Prostate gland (tissue), 2 donors: Measurements from ENCODE around the gene LMTK3.

Experiments used
- POLR2A ChIP-seq: fragments of 450-650 bp; IDR thresholded peaks from one replicate; pipeline ENCODE4 v1.6.1; 2016; ENCODE audit warnings: antibody characterized with exemption, mild to moderate bottlenecking
- POLR2AphosphoS5 ChIP-seq: sonication (generic); formaldehyde crosslinking; IDR thresholded peaks from one replicate; pipeline ENCODE4 v1.6.1; 2017; ENCODE audit warnings: antibody characterized with exemption
- TF ChIP-seq, protein P1 (sequence below), 4 experiments: fragments of 200-600 bp in 2 of 4; fragments of 450-650 bp in 2 of 4; sonication (generic) in 2 of 4; IDR thresholded peaks; 1 replicate in 3 of 4; 2 replicates in 1 of 4; pipeline ENCODE4 v1.5.1; 2016 to 2019; ENCODE audit warnings: antibody characterized with exemption in 4 of 4, mild to moderate bottlenecking in 2 of 4, moderate library complexity in 2 of 4

DNA sequence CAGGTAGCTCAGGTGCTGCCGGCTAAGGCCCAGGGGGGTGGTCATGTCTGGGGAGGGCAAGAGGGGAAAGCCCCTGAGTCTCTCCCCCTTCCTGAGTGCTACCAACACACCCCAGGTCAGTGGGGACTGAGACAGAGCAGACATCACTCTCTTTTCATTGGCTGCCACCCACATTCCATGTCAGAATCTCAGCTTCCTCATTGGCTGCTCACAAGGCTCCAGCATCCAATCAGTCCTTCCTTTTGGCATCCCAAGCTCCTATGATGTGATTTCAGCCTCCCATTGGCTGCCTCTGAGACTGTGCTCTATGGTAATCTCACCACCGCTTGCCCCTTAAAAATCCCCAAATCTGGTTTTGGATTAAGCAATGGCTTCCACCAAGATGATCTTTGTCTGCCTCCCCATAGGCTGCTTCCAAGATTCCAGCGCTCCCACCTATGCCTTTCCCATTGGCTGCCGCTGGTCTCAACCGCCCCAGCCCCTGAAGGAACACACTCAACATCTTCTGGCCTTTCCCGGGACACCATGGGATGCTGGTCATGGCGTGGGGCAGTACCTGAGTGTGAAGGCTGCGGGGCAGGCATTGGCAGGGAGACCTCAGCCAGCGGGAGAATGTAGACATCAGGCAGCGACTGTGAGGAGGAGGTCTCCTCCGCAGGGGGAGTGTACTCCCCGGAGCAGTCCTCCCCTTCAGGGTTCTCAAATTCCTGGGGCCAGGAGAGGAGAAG is 2.0 kb downstream of the LMTK3 start:
- TF ChIP-seq POLR2A (no peak), POLR2AphosphoS5 (no peak)
- TF ChIP-seq, protein P1, sequence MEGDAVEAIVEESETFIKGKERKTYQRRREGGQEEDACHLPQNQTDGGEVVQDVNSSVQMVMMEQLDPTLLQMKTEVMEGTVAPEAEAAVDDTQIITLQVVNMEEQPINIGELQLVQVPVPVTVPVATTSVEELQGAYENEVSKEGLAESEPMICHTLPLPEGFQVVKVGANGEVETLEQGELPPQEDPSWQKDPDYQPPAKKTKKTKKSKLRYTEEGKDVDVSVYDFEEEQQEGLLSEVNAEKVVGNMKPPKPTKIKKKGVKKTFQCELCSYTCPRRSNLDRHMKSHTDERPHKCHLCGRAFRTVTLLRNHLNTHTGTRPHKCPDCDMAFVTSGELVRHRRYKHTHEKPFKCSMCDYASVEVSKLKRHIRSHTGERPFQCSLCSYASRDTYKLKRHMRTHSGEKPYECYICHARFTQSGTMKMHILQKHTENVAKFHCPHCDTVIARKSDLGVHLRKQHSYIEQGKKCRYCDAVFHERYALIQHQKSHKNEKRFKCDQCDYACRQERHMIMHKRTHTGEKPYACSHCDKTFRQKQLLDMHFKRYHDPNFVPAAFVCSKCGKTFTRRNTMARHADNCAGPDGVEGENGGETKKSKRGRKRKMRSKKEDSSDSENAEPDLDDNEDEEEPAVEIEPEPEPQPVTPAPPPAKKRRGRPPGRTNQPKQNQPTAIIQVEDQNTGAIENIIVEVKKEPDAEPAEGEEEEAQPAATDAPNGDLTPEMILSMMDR (IDR thresholded peaks at IDR 0.05), result no peak
